ENCODE measurements around the gene SIPA1. TPM values are rescaled to one million over a fixed set of nuclear protein-coding genes. Genes with fewer than 3 reads are reported as not detected.

SIPA1 gene, protein sequence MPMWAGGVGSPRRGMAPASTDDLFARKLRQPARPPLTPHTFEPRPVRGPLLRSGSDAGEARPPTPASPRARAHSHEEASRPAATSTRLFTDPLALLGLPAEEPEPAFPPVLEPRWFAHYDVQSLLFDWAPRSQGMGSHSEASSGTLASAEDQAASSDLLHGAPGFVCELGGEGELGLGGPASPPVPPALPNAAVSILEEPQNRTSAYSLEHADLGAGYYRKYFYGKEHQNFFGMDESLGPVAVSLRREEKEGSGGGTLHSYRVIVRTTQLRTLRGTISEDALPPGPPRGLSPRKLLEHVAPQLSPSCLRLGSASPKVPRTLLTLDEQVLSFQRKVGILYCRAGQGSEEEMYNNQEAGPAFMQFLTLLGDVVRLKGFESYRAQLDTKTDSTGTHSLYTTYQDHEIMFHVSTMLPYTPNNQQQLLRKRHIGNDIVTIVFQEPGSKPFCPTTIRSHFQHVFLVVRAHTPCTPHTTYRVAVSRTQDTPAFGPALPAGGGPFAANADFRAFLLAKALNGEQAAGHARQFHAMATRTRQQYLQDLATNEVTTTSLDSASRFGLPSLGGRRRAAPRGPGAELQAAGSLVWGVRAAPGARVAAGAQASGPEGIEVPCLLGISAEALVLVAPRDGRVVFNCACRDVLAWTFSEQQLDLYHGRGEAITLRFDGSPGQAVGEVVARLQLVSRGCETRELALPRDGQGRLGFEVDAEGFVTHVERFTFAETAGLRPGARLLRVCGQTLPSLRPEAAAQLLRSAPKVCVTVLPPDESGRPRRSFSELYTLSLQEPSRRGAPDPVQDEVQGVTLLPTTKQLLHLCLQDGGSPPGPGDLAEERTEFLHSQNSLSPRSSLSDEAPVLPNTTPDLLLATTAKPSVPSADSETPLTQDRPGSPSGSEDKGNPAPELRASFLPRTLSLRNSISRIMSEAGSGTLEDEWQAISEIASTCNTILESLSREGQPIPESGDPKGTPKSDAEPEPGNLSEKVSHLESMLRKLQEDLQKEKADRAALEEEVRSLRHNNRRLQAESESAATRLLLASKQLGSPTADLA
- polyA plus RNA-seq: 10 to 100 TPM; 21.7 to 45.2 (median 33.1) TPM
- long read RNA-seq, donor 1, partial matches to known transcripts: 210 of 216 reads
- long read RNA-seq, donor 1, other reads (novel, unspliced or antisense): 0 of 216 reads
- long read RNA-seq, donor 2: 0 reads
- long read RNA-seq, donor 3, partial matches to known transcripts: 0 of 1 reads
- long read RNA-seq, donor 3, other reads (novel, unspliced or antisense): 0 of 1 reads
- long read RNA-seq, donor 4: 0 reads
- long read RNA-seq, donor 5, partial matches to known transcripts: 0 of 1 reads
- long read RNA-seq, donor 5, other reads (novel, unspliced or antisense): 0 of 1 reads
- long read RNA-seq, donor 6, partial matches to known transcripts: 0 of 1 reads
- long read RNA-seq, donor 6, other reads (novel, unspliced or antisense): 0 of 1 reads
- long read RNA-seq, donor 7: 0 reads
- long read RNA-seq, donor 8: 0 reads
- long read RNA-seq, donor 9, partial matches to known transcripts: 0 of 1 reads
- long read RNA-seq, donor 9, other reads (novel, unspliced or antisense): 0 of 1 reads
- long read RNA-seq, donor 10, partial matches to known transcripts: 0 of 1 reads
- long read RNA-seq, donor 10, other reads (novel, unspliced or antisense): 0 of 1 reads

DNA sequence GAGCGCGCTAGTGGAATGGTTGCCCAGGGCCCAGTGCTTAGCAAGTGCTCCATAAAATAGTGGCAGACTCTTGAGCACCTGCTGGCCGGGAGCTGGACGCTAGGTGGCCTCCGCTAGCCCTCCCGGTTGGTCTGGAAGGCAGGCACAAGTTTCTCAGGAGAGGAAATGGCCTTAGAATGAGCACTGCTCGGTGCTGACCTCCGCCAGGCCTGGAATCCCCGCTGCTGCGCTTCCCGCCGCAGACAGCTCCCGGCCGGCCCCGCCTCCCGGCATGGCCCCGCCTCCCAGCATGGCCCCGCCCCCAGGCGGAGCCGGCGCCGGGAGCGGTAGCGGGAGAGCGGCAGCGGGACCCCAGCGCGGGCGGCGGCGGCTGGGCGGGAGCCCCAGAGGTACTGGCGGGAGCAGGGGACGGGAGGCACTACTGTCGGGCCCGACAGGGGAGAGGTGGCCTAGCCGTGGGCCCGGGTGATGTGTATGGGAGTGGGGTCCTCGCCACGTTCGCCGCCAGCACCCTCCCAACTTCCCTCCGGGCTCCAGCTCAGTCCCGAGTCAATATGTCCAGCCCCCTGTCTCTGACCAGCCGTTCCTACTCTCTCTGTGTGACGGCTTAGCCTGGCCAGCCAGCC lies at the start of gene SIPA1:
SIPA1 (plus strand) TSS at position 308 of the 626 bp plus-strand sequence. CDS start 2,821 bp downstream, outside the sequence.
- peaks cover 0 to 18% (median 2%) of the 10 kb centered on the region in 3 donors for H3K4me1 ChIP-seq (ENCODE audit: control insufficient read depth in 3 of 3, insufficient read depth in 2 of 3, low read depth in 1 of 3, low read length in 2 of 3)
- peaks cover 0 to 15% (median 0%) of the 10 kb centered on the region in 3 donors for H3K27me3 ChIP-seq (ENCODE audit: control insufficient read depth in 3 of 3, insufficient read depth in 3 of 3, low read length in 3 of 3)
- DNase-seq: peak; percentile 62 to 88
- peak within 1 kb of the TSS; percentile 58 to 72 (median 71) for H3K4me3 ChIP-seq (ENCODE audit: low read depth in 1 of 3, low read length in 3 of 3)
- peak within 1 kb of the TSS; percentile 68 to 94 (median 75) for H3K27ac ChIP-seq (ENCODE audit: low read depth in 1 of 3, low read length in 2 of 3)
- WGBS, 3 donors: 4 to 8% (median 6%) methylated on average over 26 to 46 of the region's 46 CpGs
- peaks cover 15 to 69% (median 17%) of the 10 kb centered on the region in 3 donors for H3K36me3 ChIP-seq (ENCODE audit: control insufficient read depth in 3 of 3, insufficient read depth in 2 of 3, low read depth in 1 of 3, low read length in 3 of 3)
- no peak for FAIRE-seq
- H3K9me3 ChIP-seq (ENCODE audit: control insufficient read depth in 2 of 2, insufficient read depth in 1 of 2, low read depth in 1 of 2, low read length in 1 of 2): no peaks in the 10 kb centered on the region

DNA sequence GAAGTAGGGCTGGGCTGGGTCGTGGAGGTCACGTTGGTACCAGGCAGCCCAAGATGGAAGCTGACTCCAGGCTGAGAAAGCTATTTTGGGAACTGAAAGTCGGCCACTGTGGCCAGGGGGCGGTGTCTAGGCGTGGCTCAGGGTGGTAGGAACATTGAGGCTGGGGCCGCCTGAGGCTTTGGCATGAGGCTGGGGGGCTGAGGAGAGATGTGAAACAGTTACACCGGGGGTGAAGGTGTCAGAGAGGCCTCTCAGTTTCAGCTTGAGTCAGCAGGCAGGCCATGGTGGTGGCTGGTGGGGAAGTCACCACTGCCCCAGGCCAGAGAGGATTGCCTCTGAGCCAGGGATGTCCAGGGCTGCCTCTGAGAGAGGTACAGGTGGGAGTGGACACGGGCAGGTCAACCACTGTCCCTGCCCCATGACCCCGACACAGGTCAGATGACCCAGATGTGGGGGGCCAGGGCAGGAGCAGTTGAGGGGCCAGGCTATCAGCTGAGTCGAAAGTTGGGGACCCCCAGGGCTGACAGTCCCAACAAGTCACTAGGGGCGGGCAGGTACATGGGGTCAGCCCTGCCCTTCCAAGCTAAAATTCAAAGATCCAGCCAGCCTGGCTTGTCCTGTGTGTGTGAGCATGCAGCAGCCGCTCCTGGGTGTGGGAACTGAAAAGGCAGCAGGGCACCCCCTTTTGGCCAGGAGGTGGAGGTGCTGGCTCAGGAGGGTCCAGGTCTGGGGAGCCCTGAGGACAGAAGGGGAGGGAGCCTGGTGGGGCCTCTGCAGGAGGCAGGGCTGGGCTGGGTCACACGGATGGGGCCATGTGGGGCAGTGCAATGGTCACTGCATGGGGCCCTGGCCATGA lies 49.5 kb upstream of the SIPA1 start:
- peaks cover 0 to 81% (median 6%) of the 10 kb centered on the region in 3 donors for H3K36me3 ChIP-seq (ENCODE audit: control insufficient read depth in 3 of 3, insufficient read depth in 2 of 3, low read depth in 1 of 3, low read length in 3 of 3)
- WGBS, 3 donors: 31 to 42% (median 37%) methylated on average over 13 of the region's 13 CpGs
- peaks cover 0 to 43% (median 0%) of the 10 kb centered on the region in 3 donors for H3K4me1 ChIP-seq (ENCODE audit: control insufficient read depth in 3 of 3, insufficient read depth in 2 of 3, low read depth in 1 of 3, low read length in 2 of 3)
- H3K9me3 ChIP-seq (ENCODE audit: control insufficient read depth in 2 of 2, insufficient read depth in 1 of 2, low read depth in 1 of 2, low read length in 1 of 2): no peaks in the 10 kb centered on the region
- H3K27me3 ChIP-seq (ENCODE audit: control insufficient read depth in 3 of 3, insufficient read depth in 3 of 3, low read length in 3 of 3): peaks cover 0 to 31% (median 0%) of the 10 kb centered on the region in 3 donors
- DNase-seq (peak; percentile 77 to 78), FAIRE-seq (no peak)
- no peak overlapping the region for H3K4me3 ChIP-seq (ENCODE audit: low read depth in 1 of 3, low read length in 3 of 3)
- H3K27ac ChIP-seq (ENCODE audit: low read depth in 1 of 3, low read length in 2 of 3): peak overlapping the region in 2 of 3 donors; percentile 49 to 56

DNA sequence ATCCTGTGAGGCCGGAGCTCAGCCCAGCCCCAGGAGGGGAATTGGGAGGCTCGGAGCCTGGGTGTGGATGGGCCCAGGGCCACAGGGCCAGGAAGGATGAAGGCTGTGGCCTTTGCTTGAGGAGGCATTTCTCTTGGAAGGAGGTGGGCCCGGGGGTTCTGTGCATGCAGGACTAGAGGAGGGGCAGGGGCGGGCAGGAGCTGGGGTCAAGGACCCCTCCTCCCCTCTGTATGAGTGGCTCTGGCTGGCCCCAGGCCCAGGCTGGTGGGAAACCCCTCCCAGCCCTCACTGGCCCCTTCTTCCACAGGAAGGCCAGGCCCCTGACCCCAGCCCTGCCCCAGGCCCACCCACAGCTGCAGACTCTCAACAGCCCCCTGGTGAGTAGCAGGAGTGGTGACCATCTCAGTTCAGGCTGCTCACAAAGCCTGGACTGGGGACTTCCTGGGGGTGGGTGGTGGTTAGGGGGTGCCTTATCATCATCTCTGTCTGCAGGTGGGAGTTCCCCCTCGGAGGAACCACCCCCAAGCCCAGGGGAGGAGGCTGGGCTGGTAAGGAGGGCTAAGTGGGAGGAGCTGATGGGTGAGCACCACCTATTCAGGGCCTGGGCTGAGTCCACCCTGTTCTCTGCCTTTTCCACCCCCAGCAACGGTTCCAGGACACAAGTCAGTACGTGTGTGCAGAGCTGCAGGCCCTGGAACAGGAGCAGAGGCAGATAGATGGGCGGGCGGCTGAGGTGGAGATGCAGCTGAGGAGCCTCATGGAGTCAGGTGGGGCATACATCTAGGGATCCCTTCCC lies 48.3 kb upstream of the SIPA1 start:
- Histone ChIP-seq H3K27me3 (ENCODE audit: control insufficient read depth in 3 of 3, insufficient read depth in 3 of 3, low read length in 3 of 3) (peaks cover 0 to 23% (median 0%) of the 10 kb centered on the region in 3 donors), H3K36me3 (ENCODE audit: control insufficient read depth in 3 of 3, insufficient read depth in 2 of 3, low read depth in 1 of 3, low read length in 3 of 3) (peaks cover 0 to 77% (median 6%) of the 10 kb centered on the region in 3 donors), H3K4me1 (ENCODE audit: control insufficient read depth in 3 of 3, insufficient read depth in 2 of 3, low read depth in 1 of 3, low read length in 2 of 3) (peaks cover 0 to 37% (median 0%) of the 10 kb centered on the region in 3 donors), H3K27ac (ENCODE audit: low read depth in 1 of 3, low read length in 2 of 3) (peak overlapping the region in 1 of 3 donors; percentile 8), H3K4me3 (ENCODE audit: low read depth in 1 of 3, low read length in 3 of 3) (no peak overlapping the region), H3K9me3 (ENCODE audit: control insufficient read depth in 2 of 2, insufficient read depth in 1 of 2, low read depth in 1 of 2, low read length in 1 of 2) (no peaks in the 10 kb centered on the region)
- 72 to 80% (median 73%) methylated on average over 9 of the region's 9 CpGs for WGBS, 3 donors
- FAIRE-seq: no peak
- no peak for DNase-seq

DNA sequence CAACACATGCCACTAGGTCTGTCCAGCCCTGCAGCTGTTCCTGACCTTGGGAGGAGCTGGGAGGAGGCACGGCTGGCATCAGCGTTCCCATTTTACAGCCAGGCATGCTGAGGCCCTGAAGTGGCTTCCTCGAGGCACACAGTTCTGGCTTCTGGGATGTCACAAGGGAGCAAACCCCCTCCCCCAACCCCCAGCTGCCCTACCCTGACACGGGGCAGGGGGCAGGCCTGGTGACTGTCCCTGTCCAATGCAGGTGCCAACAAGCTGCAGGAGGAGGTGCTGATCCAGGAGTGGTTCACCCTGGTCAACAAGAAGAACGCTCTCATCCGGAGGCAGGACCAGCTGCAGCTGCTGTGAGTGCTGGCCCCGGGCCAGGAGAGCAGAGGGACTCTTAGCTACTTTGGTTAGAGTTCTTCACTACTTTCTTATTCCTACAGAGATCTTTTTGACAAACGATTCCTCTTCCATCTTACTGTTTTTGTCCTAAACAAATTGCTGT lies 47.6 kb upstream of the SIPA1 start:
- 49 to 60% (median 50%) methylated on average over 8 of the region's 8 CpGs for WGBS, 3 donors
- Histone ChIP-seq H3K9me3 (ENCODE audit: control insufficient read depth in 2 of 2, insufficient read depth in 1 of 2, low read depth in 1 of 2, low read length in 1 of 2) (no peaks in the 10 kb centered on the region), H3K27me3 (ENCODE audit: control insufficient read depth in 3 of 3, insufficient read depth in 3 of 3, low read length in 3 of 3) (peaks cover 0 to 19% (median 0%) of the 10 kb centered on the region in 3 donors), H3K27ac (ENCODE audit: low read depth in 1 of 3, low read length in 2 of 3) (peak overlapping the region in 1 of 3 donors; percentile 8), H3K4me1 (ENCODE audit: control insufficient read depth in 3 of 3, insufficient read depth in 2 of 3, low read depth in 1 of 3, low read length in 2 of 3) (peaks cover 0 to 36% (median 0%) of the 10 kb centered on the region in 3 donors), H3K36me3 (ENCODE audit: control insufficient read depth in 3 of 3, insufficient read depth in 2 of 3, low read depth in 1 of 3, low read length in 3 of 3) (peaks cover 0 to 80% (median 6%) of the 10 kb centered on the region in 3 donors), H3K4me3 (ENCODE audit: low read depth in 1 of 3, low read length in 3 of 3) (no peak overlapping the region)
- FAIRE-seq: no peak
- DNase-seq: no peak

DNA sequence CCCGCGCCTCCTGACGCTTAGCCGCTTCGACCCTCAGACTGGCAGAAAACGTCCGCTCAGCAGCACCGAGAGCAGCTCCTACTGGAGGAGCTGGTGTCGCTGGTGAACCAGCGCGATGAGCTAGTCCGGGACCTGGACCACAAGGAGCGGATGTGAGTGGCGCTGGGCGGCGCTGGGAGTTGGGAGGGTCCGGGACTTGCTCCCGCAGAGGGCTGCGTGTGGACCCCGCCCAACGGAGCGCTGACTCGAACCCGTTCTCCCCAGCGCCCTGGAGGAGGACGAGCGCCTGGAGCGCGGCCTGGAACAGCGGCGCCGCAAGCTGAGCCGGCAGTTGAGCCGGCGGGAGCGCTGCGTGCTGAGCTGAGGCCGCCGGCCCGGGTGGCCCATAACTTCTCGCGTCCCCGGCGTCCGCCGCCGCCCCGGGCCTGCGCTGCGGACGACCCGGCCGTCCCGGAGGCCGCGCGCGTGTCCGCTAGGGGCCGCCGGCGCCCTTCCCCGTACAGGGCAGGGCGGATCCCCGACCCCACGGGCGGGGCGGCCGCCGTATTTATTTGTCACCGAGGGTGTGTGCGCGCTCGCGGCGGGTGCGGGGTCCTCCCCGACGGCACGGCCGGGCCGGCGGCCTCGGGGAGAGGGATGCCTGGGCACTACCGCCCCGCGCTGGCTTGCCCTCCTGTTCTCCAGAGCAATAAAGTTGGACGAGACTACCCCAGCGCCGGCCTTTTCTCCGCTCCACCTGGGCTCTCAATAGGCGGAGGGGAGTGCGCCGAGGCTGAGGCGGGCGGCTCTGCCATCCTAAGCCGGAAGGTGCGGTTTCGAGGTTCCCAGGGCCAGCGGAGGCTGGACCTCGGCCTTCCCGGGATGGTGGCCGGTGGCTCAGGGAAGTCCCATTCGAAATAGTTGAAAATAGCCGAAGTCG lies 45.7 kb upstream of the SIPA1 start:
- 27 to 39% (median 37%) methylated on average over 71 to 106 of the region's 106 CpGs for WGBS, 3 donors
- Histone ChIP-seq H3K4me1 (ENCODE audit: control insufficient read depth in 3 of 3, insufficient read depth in 2 of 3, low read depth in 1 of 3, low read length in 2 of 3) (peaks cover 0 to 33% (median 2%) of the 10 kb centered on the region in 3 donors), H3K9me3 (ENCODE audit: control insufficient read depth in 2 of 2, insufficient read depth in 1 of 2, low read depth in 1 of 2, low read length in 1 of 2) (no peaks in the 10 kb centered on the region), H3K4me3 (ENCODE audit: low read depth in 1 of 3, low read length in 3 of 3) (peak overlapping the region in 2 of 3 donors; percentile 7 to 13), H3K27ac (ENCODE audit: low read depth in 1 of 3, low read length in 2 of 3) (peak overlapping the region in 2 of 3 donors; percentile 22 to 68), H3K36me3 (ENCODE audit: control insufficient read depth in 3 of 3, insufficient read depth in 2 of 3, low read depth in 1 of 3, low read length in 3 of 3) (peaks cover 0 to 73% (median 6%) of the 10 kb centered on the region in 3 donors), H3K27me3 (ENCODE audit: control insufficient read depth in 3 of 3, insufficient read depth in 3 of 3, low read length in 3 of 3) (peaks cover 0 to 13% (median 0%) of the 10 kb centered on the region in 3 donors)
- FAIRE-seq (no peak), DNase-seq (peak; percentile 43 to 75)

Measured in small intestine (tissue), 16 donors.